GM12864 (cell line): Measurements from ENCODE around the gene PIR.
A peak's percentile ranks its signal among the peaks of the same experiment; 100 is the strongest.

ENCODE experiments used
- DNase-seq: peaks from one replicate; pipeline ENCODE4 v3.0.0-alpha.2; 2011; ENCODE audit warnings: low read depth
- H3K4me3 ChIP-seq: 2 replicates; pipeline ENCODE4 v1.5.1; 2011; ENCODE audit warnings: mild to moderate bottlenecking, low read depth, low read length, control low read depth
- CTCF ChIP-seq: IDR thresholded peaks from 2 replicates; pipeline ENCODE4 v1.5.1; 2011; ENCODE audit warnings: low read depth, mild to moderate bottlenecking, moderate library complexity, low read length, control low read depth, inconsistent platforms; ENCODE audit errors: missing control alignments

Gene PIR

GRCh38 chrX:15401378-15401777 is 91.8 kb downstream of the PIR start:
- no peak for DNase-seq
- H3K4me3 ChIP-seq = no peak overlapping the region
- TF ChIP-seq CTCF = no peak

GRCh38 chrX:15399962-15400391 is 93.2 kb downstream of the PIR start:
- TF ChIP-seq CTCF = no peak
- H3K4me3 ChIP-seq = no peak overlapping the region
- no peak for DNase-seq

- no peak for DNase-seq
- no peak for TF ChIP-seq CTCF
- H3K4me3 ChIP-seq = no peak overlapping the region
These were observed 94.3 kb downstream of the PIR start for GRCh38 chrX:15398874-15399273.

DNA sequence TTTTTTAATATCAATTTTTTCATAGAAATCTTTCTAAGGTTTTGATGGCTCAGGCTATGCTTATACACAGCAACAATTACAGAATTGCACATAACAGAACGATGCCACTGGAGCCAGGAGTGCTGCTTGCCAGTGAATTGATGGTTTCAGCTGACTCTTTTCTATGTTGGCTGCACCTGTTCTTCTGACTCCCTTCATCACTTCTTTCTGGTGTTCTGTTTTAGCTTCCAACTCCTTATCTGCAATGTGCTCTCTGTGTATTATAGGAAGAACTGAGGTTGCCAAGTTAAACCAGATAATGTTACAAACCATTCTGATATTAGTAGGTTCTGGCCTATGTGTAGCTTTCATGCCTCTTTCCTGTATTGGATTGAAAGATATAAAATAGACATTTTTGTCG is 97.3 kb downstream of the PIR start:
- H3K4me3 ChIP-seq = no peak overlapping the region
- no peak for DNase-seq
- TF ChIP-seq CTCF = no peak

GRCh38 chrX:15391850-15392249 is 101.3 kb downstream of the PIR start:
- TF ChIP-seq CTCF = no peak
- H3K4me3 ChIP-seq = no peak overlapping the region
- no peak for DNase-seq

- no peak within 1 kb of the TSS for H3K4me3 ChIP-seq
- no peak for TF ChIP-seq CTCF
- DNase-seq = no peak
These were observed 108.8 kb downstream of the PIR start, which contains the start of gene VEGFD for GRCh38 chrX:15384304-15384703. VEGFD (minus strand) TSS chrX:15384413; CDS start chrX:15383946, 467 bp downstream.

DNA sequence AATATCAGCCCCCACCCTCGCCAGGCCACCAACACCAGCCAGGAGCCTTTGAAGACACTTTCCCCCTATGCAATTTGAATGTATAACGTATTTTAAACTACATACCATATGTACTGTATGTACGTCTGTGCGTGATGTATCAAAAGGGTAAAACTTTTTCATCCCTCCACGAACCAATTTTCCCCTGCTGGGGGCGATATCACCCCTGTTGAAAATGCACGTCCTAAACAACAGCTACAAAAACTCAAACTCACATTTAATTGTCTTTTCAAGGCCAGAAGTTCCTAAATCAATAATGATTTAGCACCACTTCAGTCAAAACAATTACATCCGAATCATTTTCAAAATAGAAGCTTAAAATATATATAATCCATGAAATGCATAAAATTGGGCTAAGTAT is 110.3 kb downstream of the PIR start:
- DNase-seq = no peak
- peak; percentile 7 for TF ChIP-seq CTCF
- no peak overlapping the region for H3K4me3 ChIP-seq
